Measurements from ENCODE around the gene GUCA2B. TPM values are rescaled to one million over a fixed set of nuclear protein-coding genes. Genes with fewer than 3 reads are reported as not detected.

GUCA2B gene
- total and polyA plus RNA-seq, 4 donors, result 1.7 to 3.3 TPM; not detected in 2

DNA sequence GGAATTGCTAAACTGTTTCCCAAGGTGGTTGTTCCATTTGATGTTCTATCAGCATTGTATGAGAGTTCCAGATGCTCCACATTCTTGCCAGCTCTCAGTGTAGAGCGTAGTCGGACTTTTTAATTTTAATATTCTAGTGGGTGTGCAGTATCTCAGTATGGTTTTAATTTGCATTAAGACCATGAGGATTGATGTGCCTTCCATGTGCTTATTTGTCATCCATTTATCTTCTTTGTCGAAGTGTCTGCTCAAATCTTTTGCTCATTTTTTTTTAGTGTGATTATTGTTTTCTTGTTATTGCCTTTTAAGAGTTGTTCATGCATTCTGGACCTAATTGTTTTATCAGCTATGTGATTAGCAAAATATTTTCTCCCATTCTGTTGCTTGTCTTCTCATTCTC, 13.8 kb upstream of the GUCA2B start (continued):
- TF ChIP-seq GABPA (IDR thresholded peaks at IDR 0.05 in 1 of 2, conservative IDR thresholded peaks at IDR 0.05 in 1 of 2) (no peak), TAF1 (conservative IDR thresholded peaks at IDR 0.05) (no peak), RAD21 (IDR thresholded peaks at IDR 0.05) (no peak)

DNA sequence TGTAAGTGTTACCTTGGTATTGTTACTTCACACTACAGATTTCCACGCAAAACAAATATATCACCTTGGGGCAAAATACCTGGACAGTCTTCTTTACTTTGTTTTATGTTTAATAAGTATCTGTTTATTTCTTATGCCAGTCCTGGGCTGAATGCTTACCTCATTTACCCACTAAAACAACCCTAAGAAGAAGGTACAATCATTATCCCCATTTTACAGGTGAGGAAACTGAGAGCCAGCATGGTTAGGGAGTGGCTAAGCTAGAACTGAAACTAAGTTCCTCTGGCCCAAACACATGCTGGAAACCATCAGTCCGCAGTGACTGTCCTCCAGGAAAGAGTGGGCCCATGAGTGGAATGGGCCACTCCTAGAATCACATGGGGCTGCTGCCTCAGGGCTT, 13.0 kb upstream of the GUCA2B start:
- WGBS, result 91% methylated on average over 2 of the region's 2 CpGs
- peaks cover 0 to 5% (median 0%) of the 10 kb centered on the region in 4 donors for H3K27me3 ChIP-seq (ENCODE audit: control insufficient read depth in 4 of 4, insufficient read depth in 4 of 4, low read length in 3 of 4)
- H3K9me3 ChIP-seq (ENCODE audit: control insufficient read depth in 4 of 4, low read length in 3 of 4), result no peaks in the 10 kb centered on the region
- H3K4me1 ChIP-seq (ENCODE audit: control insufficient read depth in 4 of 4, insufficient read depth in 4 of 4, low read length in 3 of 4), result no peaks in the 10 kb centered on the region
- H3K27ac ChIP-seq (ENCODE audit: low read depth in 1 of 2, low read length in 2 of 2), result no peak overlapping the region
- no peaks in the 10 kb centered on the region for H3K36me3 ChIP-seq (ENCODE audit: control insufficient read depth in 4 of 4, insufficient read depth in 3 of 4, low read depth in 1 of 4, low read length in 3 of 4)
- DNase-seq (ENCODE audit: low spot score), result no peak
- no peak overlapping the region for H3K4me3 ChIP-seq (ENCODE audit: low read depth in 1 of 3, low read length in 3 of 3)
- H3K9ac ChIP-seq (ENCODE audit: low read depth in 1 of 2, low read length in 2 of 2), result no peak overlapping the region
- TF ChIP-seq YY1 (IDR thresholded peaks at IDR 0.05), result no peak
- TF ChIP-seq GABPA (IDR thresholded peaks at IDR 0.05 in 1 of 2, conservative IDR thresholded peaks at IDR 0.05 in 1 of 2), result no peak
- TF ChIP-seq RXRA (IDR thresholded peaks at IDR 0.05), result no peak
- no peak for TF ChIP-seq JUND (IDR thresholded peaks at IDR 0.05)
- no peak for TF ChIP-seq ATF3 (IDR thresholded peaks at IDR 0.05)
- no peak for TF ChIP-seq HNF4G (IDR thresholded peaks at IDR 0.05)
- TF ChIP-seq ZBTB33 (IDR thresholded peaks at IDR 0.05), result no peak
- no peak for TF ChIP-seq FOXA2 (IDR thresholded peaks at IDR 0.05)
- TF ChIP-seq, protein P1, sequence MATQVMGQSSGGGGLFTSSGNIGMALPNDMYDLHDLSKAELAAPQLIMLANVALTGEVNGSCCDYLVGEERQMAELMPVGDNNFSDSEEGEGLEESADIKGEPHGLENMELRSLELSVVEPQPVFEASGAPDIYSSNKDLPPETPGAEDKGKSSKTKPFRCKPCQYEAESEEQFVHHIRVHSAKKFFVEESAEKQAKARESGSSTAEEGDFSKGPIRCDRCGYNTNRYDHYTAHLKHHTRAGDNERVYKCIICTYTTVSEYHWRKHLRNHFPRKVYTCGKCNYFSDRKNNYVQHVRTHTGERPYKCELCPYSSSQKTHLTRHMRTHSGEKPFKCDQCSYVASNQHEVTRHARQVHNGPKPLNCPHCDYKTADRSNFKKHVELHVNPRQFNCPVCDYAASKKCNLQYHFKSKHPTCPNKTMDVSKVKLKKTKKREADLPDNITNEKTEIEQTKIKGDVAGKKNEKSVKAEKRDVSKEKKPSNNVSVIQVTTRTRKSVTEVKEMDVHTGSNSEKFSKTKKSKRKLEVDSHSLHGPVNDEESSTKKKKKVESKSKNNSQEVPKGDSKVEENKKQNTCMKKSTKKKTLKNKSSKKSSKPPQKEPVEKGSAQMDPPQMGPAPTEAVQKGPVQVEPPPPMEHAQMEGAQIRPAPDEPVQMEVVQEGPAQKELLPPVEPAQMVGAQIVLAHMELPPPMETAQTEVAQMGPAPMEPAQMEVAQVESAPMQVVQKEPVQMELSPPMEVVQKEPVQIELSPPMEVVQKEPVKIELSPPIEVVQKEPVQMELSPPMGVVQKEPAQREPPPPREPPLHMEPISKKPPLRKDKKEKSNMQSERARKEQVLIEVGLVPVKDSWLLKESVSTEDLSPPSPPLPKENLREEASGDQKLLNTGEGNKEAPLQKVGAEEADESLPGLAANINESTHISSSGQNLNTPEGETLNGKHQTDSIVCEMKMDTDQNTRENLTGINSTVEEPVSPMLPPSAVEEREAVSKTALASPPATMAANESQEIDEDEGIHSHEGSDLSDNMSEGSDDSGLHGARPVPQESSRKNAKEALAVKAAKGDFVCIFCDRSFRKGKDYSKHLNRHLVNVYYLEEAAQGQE (IDR thresholded peaks at IDR 0.05), result no peak

DNA sequence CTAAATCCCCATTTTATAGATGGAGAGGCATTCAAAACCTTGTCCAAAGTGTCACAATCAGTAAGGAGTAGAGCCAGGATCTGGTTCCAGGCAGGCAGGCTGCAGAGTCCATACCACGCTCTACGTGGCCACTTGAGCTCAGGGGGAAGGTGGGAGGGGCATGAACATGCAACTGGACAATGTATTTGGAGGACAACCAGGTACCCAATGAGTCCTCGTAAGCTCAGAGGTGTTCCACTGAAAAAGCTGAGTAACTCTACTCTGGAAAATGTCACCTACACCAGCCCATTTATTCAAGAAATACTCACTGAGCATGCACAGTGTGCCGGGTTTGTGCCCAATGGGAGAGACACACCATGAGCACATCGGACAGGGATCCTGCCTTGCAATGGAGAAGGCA, 11.2 kb upstream of the GUCA2B start:
- Histone ChIP-seq H3K9me3 (ENCODE audit: control insufficient read depth in 4 of 4, low read length in 3 of 4) (no peaks in the 10 kb centered on the region), H3K27ac (ENCODE audit: low read depth in 1 of 2, low read length in 2 of 2) (no peak overlapping the region), H3K4me3 (ENCODE audit: low read depth in 1 of 3, low read length in 3 of 3) (no peak overlapping the region), H3K36me3 (ENCODE audit: control insufficient read depth in 4 of 4, insufficient read depth in 3 of 4, low read depth in 1 of 4, low read length in 3 of 4) (no peaks in the 10 kb centered on the region), H3K9ac (ENCODE audit: low read depth in 1 of 2, low read length in 2 of 2) (no peak overlapping the region), H3K4me1 (ENCODE audit: control insufficient read depth in 4 of 4, insufficient read depth in 4 of 4, low read length in 3 of 4) (peaks cover 0 to 6% (median 2%) of the 10 kb centered on the region in 4 donors), H3K27me3 (ENCODE audit: control insufficient read depth in 4 of 4, insufficient read depth in 4 of 4, low read length in 3 of 4) (peaks cover 0 to 5% (median 2%) of the 10 kb centered on the region in 4 donors)
- WGBS, result 69% methylated on average over 5 of the region's 5 CpGs
- no peak for DNase-seq (ENCODE audit: low spot score)
- TF ChIP-seq SP1 (IDR thresholded peaks at IDR 0.05), result no peak
- no peak for TF ChIP-seq MAX (IDR thresholded peaks at IDR 0.05)
- TF ChIP-seq GABPA (IDR thresholded peaks at IDR 0.05 in 1 of 2, conservative IDR thresholded peaks at IDR 0.05 in 1 of 2), result no peak
- TF ChIP-seq HNF4A (conservative IDR thresholded peaks at IDR 0.05), result no peak
- no peak for TF ChIP-seq FOXA2 (IDR thresholded peaks at IDR 0.05)
- TF ChIP-seq NR2F2 (IDR thresholded peaks at IDR 0.05), result no peak
- TF ChIP-seq RAD21 (IDR thresholded peaks at IDR 0.05), result no peak
- no peak for TF ChIP-seq YY1 (IDR thresholded peaks at IDR 0.05)
- no peak for TF ChIP-seq FOXA1 (IDR thresholded peaks at IDR 0.05)
- no peak for TF ChIP-seq ZBTB33 (IDR thresholded peaks at IDR 0.05)

All from liver (tissue), 9 donors.